CD4-positive, alpha-beta T cell treated with Interleukin-15 for 4 hours (primary cell): Measurements from ENCODE around the gene STK33.

ENCODE experiments used
- DNase-seq: peaks from one replicate; pipeline ENCODE4 v3.0.0-alpha.2; 2020; ENCODE audit warnings: low spot score

STK33 gene

DNA sequence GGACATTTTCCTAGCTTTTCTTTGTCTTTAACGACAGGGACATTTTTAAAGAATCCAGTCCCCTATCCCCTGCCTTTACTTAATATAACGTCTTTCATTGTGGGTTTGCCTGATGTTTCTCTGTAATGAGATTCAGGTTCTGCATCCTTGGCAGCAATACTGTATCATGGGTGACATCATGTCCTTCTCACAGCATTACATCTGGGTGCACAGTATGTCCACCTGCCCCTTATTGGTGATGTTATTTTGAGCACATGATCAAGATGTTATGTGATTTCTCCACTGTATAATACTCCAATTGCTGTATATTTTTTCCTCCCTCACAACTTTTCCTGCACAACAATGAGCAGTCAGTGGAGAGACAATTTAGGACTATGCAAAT, 9.7 kb upstream of the STK33 start:
- DNase-seq: no peak

- no peak for DNase-seq
Measured at GRCh38 chr11:8601376-8602133, 7.5 kb upstream of the STK33 start.

DNA sequence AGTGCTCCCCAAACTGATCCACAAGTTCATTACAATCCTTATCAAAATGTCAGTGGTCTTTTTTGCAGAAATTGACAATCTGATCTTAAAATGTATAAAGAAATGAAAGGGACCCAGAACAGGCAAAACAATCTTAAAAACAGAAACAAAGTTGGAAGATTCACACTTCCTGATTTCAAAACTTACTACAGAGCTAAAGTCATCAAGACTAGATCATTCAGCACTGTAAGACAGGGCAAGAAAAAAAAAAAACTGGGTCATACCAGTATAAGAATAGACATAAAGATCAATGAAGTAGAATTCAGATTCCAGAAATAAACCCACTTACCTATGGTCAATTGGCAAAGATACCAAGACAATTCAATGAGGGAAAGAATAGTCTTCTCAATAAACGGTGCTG, 4.5 kb upstream of the STK33 start:
- no peak for DNase-seq

- no peak for DNase-seq
Measured at GRCh38 chr11:8597182-8597581, 3.2 kb upstream of the STK33 start.

DNA sequence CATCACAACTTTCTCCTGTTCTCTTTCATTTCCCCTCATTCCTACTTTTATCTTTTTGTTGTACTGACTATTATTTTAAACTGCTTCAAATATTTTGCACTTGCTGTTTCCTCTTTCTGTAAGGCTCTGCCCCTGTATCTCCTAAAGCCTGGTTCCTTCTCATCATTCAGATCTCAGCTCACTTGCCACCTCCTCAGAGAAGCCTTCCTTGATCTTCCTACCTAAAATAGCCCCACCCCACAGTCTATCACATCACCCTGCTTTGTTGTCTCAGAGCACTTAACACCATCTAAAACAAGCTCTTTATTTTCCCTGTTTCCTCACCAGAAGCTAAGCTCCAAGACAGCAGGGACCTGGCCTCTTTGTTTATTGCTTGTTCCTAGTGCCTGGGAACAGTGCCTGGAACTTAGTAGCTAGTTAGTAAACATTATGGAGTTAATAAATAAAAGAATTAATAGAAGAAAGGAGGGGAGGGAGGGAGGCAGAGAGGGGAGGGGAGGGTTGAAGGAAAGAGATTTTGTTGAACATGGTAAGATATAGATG, 2.5 kb upstream of the STK33 start:
- no peak for DNase-seq

GRCh38 chr11:8593455-8593854, 573 bp downstream of the STK33 start:
- no peak for DNase-seq

GRCh38 chr11:8587915-8588314, 6.1 kb downstream of the STK33 start:
- DNase-seq: no peak

- DNase-seq: no peak
Measured at GRCh38 chr11:8586805-8587204, 7.2 kb downstream of the STK33 start.

DNA sequence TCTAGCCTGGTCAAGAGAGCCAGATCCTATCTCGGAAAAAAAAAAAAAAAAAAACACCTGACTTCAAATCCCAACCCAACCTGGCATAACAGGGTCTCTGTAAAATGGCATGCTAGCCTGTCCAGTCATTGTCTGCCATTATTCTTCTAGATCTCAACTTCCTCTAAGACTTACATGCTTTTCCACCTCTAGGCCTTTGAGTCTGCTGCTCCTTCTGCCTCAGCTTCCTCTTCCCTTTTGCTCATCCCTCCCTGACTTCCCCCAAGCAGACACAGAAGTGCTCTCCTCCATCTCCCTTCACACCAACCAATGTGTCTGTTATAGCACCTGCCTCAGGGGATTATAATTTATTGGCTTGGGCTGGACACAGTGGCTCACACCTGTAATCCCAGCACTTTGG, 7.8 kb downstream of the STK33 start:
- no peak for DNase-seq

DNA sequence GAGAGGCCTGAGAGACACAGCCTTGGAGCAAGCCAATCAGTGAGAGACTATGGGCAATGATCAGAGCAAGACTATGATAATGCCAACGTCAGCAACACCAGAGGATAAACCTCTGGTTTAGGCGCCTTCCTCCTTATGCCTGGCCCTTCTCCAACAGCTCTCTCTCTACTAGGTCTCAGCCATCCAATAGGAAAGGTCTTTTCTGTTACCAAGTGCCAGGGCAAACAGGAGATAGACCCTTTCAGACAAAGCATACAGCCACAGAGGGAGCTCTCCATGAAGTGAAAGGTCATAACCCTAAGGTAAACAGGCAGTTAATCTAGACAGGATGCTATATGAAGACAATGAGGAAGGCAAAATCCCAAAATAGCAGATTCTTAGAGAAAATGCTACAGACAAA, 9.5 kb downstream of the STK33 start:
- no peak for DNase-seq

DNA sequence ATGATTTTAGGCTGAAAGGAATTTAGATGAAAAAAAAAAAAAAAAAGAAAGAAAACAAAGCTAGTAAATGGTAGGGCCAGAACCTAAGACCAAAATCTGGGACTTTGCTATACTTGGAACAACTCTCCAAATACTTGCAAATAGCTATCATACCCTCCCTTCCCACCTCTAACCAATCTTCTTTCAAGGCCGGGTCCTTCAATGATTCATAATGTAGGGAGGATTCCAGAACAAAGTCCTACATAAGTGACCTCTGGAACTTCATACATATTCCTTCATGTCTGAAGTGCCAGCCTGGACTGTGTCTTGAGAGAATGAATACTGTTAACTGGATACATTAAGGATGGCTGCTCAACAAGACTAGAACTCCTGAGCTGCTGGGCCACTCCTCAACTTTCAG, 9.9 kb downstream of the STK33 start:
- DNase-seq: no peak

DNA sequence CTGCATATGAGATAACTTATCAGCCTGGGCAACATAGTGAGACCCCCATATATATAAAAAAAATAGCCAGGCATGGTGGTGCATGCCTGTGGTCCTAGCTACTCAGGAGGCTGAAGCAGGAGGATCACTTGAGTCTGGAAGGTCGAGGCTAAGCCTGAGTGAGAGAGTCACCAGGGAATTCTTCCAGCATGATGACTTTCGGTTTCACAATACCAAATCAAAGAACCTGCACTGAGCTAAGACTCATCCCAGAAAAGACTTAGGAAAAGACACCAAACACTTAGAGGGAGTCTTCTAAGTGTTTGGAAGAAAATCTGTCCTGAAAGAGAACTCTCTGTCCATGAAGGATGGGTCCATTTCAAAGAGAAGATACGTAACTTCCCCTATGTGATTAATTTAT, 12.7 kb downstream of the STK33 start:
- DNase-seq: no peak

DNA sequence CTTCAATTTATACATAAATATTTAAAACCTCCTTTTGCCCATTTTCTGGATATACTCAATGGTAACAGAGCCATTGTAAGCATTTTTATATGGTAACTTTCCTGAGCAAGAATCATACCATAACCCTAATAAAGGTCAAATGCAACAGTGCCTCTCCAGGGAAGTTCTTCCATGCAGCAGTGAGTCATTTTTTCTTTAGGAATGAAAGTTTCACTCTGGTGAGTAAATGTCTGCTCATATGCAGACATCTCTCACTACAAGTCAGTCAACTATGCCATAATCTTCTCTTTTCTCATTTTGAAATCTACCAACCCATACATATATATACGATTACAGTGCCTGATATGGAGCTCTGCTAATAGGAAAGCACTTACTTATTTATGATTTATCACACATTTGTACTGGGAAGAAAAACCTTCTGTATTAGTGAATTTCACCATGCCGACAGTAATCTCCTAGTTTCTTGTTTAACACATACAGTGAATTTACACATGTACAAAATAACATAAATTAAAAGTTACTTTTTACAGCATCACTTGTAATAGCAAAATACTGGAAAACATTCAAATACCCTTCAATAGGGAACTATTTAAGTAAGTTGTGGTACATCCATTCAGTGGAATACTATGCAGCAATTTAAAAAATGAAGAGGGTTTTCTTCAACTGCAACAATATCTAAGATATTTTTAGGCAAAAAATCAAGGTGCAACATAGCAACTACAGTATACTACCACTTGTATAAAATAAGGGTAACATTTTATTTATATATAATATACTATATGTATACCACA, 16.0 kb downstream of the STK33 start:
- DNase-seq: no peak

DNA sequence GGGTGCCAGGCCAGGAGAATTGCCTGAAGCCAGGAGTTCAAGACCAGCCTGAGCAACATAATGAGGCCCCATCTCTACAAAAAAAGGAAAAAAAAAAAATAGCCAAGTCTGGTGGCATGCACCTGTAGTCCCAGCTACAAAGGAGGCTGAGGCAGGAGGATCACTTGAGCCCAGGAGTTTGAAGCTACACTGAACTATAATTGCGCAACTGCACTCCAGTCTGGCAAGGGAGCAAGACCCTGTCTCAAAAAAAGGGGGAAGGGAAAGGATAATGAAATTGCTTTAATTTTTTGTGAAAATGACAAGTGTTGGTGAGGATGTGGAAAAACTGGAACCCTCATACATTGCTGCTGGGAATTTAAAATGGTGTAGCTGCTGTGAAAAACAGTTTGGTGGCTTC, 19.2 kb downstream of the STK33 start:
- DNase-seq: no peak

- no peak for DNase-seq
Measured at GRCh38 chr11:8573777-8574176, 20.3 kb downstream of the STK33 start.

GRCh38 chr11:8567602-8568198, 26.3 kb downstream of the STK33 start:
- DNase-seq: no peak

- peak; percentile 43 for DNase-seq
Measured at GRCh38 chr11:8566613-8567210, 27.3 kb downstream of the STK33 start.

GRCh38 chr11:8564526-8564925, 29.5 kb downstream of the STK33 start:
- DNase-seq: no peak

DNA sequence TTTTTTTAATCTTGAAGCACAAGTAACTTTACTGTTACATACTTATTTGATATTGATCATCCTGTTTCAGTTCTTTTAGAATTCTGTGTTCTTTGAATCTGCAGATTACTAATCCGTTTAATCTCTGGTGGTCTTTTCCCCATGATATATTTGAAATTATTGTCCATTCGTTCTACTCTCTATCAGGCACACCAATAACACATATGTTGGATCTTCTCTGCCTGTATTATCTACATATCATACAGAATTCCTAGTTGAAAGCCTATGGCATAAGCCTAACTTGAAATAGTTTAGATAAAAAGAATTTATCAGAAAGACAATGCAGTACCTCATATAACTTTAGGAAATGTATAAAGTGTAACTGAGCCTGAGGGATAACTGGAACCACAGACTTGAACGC, 32.6 kb downstream of the STK33 start:
- no peak for DNase-seq

DNA sequence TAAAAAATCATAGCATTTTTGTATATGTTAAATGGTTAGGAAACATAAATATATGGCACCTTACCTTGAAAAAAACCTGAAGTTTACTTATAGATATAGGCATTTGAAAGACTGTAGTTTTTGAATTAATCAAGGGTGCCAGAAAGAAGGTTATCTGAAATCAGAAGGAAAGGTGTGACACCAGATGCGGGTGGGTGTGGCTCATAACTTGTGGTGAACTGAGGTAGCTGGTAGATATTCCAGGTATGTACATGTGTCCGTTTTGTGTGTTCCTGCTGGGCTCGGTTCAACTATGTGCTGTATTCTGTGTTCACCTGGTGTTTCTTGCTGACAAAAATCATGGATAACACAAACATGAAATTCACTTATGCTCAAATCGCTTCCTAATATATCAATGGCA, 35.6 kb downstream of the STK33 start:
- no peak for DNase-seq

- no peak for DNase-seq
Measured at GRCh38 chr11:8545698-8546366, 48.2 kb downstream of the STK33 start.

GRCh38 chr11:8544807-8545206, 49.2 kb downstream of the STK33 start:
- no peak for DNase-seq
